ENCODE results near the gene ART4. TPM values are rescaled to one million over a fixed set of nuclear protein-coding genes. Genes with fewer than 3 reads are reported as not detected.

Gene ART4
- total RNA-seq, 1 donor from 2014 or later, result 5.0 TPM

DNA sequence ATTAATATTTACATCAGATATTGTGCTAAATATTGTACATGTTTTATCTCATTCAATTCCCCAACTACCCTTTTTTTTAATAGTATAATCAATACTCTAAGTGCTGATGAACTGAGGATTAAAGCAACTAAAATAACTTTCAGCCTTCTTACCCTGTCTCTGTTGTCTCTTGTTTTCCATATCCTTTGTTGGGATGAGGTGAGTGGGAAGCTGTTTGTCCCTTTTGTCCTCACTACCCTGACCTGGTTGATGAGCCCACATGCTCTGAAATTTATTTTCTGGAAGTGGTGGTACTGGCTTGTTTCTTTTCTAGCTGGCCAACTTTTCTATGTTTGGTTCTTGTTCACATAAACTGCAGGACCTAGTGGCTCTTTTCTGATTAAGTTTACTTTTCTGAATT is 9.6 kb upstream of the ART4 start:
- Histone ChIP-seq H3K4me1 (peaks cover 20% of the 10 kb centered on the region), H3K9me3 (replicated peaks) (peaks cover 15% of the 10 kb centered on the region), H3K36me3 (no peaks in the 10 kb centered on the region), H3K27ac (replicated peaks) (no peak overlapping the region), H3K27me3 (ENCODE audit: low read depth) (no peaks in the 10 kb centered on the region), H3K4me3 (no peak overlapping the region)
- TF ChIP-seq, protein P1, sequence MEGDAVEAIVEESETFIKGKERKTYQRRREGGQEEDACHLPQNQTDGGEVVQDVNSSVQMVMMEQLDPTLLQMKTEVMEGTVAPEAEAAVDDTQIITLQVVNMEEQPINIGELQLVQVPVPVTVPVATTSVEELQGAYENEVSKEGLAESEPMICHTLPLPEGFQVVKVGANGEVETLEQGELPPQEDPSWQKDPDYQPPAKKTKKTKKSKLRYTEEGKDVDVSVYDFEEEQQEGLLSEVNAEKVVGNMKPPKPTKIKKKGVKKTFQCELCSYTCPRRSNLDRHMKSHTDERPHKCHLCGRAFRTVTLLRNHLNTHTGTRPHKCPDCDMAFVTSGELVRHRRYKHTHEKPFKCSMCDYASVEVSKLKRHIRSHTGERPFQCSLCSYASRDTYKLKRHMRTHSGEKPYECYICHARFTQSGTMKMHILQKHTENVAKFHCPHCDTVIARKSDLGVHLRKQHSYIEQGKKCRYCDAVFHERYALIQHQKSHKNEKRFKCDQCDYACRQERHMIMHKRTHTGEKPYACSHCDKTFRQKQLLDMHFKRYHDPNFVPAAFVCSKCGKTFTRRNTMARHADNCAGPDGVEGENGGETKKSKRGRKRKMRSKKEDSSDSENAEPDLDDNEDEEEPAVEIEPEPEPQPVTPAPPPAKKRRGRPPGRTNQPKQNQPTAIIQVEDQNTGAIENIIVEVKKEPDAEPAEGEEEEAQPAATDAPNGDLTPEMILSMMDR (IDR thresholded peaks at IDR 0.05; ENCODE audit: borderline replicate concordance), result no peak
- no peak for DNase-seq
- intact Hi-C loops (cut with micrococcal nuclease), result no loop called here

DNA sequence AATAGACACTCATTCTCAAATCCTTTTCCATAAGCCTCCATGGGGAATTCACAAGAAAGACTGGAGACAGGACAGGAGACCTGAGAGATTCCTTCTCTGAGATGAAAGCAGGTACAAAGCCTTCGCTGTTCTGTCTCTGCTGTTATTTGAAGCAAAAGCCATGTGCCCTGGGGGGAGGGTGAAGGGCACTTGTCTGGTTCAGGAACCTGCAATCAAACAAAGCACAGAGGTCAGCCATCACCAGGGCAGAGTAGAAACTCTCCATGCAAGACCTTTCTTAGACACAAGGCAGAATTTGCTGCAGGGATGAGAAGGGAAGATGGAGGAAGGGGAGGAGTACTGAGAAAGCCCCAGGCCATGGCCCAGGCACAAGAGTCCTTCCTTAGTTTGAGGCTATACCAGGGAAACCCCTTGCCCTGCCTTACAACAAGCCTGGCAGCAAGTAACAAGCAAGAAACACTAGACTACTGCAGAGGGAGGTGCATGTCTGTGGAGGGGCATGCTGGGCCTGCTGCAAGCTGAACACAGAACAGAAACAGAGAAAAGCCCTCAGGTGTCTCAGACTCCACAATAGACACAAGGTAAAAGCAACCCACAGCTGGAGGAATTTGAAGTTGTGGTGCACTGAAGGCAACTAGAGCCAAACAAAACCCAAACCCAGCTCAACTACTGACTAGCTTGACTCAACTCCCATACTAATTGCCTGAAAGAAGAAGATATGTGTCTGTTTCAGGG is 7.8 kb upstream of the ART4 start:
- no peak overlapping the region for H3K4me3 ChIP-seq
- H3K27ac ChIP-seq (replicated peaks), result no peak overlapping the region
- intact Hi-C loops (cut with micrococcal nuclease), result no loop called here
- H3K9me3 ChIP-seq (replicated peaks), result peaks cover 2% of the 10 kb centered on the region
- H3K36me3 ChIP-seq, result no peaks in the 10 kb centered on the region
- no peaks in the 10 kb centered on the region for H3K27me3 ChIP-seq (ENCODE audit: low read depth)
- TF ChIP-seq, protein P1 (IDR thresholded peaks at IDR 0.05; ENCODE audit: borderline replicate concordance), result no peak
- no peak for DNase-seq
- peaks cover 38% of the 10 kb centered on the region for H3K4me1 ChIP-seq

DNA sequence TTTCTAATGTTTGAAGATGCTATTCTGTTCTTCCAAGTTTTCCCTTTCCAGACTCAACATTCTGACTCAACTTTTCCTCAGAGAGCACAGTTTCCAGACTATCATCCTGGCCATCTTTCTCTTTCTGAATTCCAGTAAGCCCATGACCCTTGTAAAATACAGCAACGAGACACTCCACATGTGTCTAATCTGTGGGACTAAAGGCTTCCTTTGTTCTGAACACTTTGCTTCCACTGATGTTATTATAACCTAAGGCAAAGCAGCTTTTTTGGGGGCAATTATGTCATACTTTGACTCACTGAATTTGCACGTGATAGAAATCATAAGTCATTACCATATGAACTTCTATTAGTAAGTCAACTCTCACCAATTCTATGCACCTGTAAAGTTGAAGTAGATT is 6.3 kb upstream of the ART4 start:
- TF ChIP-seq, protein P1 (IDR thresholded peaks at IDR 0.05; ENCODE audit: borderline replicate concordance), result no peak
- DNase-seq, result no peak
- H3K27me3 ChIP-seq (ENCODE audit: low read depth), result no peaks in the 10 kb centered on the region
- no peaks in the 10 kb centered on the region for H3K9me3 ChIP-seq (replicated peaks)
- no peak overlapping the region for H3K4me3 ChIP-seq
- H3K4me1 ChIP-seq, result peaks cover 48% of the 10 kb centered on the region
- no peaks in the 10 kb centered on the region for H3K36me3 ChIP-seq
- H3K27ac ChIP-seq (replicated peaks), result peak overlapping the region; percentile 59
- intact Hi-C loops (cut with micrococcal nuclease), result loop anchor here (5.0 kb wide), 1 partner anchor 33 kb away; no protein-coding TSS in a partner anchor

DNA sequence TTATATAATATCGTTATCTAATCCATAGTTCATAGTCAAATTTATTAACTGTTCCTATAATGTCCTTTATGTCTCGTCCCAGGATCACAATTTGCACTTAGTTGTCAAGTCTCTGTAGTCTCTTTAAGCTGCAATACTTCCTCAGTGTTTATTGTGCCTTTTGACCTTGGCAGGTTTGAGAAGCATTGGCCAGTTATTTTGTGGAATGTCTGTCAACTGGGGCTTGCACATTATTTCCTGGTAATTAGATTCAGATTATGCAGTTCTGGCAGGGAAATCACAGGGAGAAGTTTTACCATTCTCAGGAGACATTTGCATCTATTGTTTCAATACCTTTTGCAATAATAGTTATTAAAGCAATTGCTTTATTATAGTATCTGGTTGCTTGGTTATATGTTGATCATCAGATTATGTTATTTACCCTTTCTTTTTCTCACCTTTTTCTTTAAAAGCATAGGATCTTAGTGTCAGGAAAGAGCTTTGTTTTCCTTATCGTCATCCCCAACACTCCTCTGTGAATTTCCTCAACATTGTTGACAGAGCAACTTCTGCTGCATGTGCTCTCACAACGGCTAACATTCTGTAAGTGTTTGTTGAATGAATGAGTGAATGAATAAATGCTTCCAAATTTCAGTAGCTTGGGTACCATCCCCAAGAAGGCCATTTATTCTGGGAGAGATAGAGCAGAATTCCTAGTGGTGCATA is 3.7 kb upstream of the ART4 start:
- no peak for DNase-seq
- Histone ChIP-seq H3K9me3 (replicated peaks) (no peaks in the 10 kb centered on the region), H3K27me3 (ENCODE audit: low read depth) (no peaks in the 10 kb centered on the region), H3K4me1 (peaks cover 62% of the 10 kb centered on the region), H3K27ac (replicated peaks) (peak overlapping the region; percentile 85), H3K4me3 (no peak overlapping the region), H3K36me3 (no peaks in the 10 kb centered on the region)
- intact Hi-C loops (cut with micrococcal nuclease), result loop anchor here (5.0 kb wide), 1 partner anchor 35 kb away; no protein-coding TSS in a partner anchor
- TF ChIP-seq, protein P1 (IDR thresholded peaks at IDR 0.05; ENCODE audit: borderline replicate concordance), result no peak

DNA sequence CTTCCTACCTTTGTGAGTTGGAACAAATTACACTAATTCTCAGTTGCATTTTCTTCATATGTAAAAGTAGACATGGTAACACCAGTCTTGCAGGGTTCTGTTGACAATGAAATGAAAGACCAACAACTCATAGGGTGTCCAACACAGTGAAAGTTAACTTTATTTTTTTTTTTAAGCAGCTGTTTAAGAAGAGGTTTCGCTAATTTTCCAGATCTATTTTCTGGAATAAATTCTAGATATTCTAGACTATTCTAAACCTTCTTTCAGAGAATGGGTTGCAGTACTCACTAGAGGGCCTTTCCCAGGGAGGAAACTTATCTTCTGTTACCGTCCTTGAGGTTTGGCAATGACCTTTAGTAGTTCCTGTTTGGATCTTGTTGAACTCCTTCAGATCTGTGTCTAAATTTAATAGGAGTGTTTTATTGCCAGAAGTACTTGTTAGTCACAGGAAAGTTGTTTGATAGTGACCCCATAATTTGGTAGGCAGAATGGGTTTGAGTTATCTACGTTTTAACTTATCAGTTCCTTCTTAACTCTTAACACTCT is 2.8 kb upstream of the ART4 start:
- intact Hi-C loops (cut with micrococcal nuclease), result loop anchor here (5.0 kb wide), 1 partner anchor 36 kb away; no protein-coding TSS in a partner anchor
- H3K4me1 ChIP-seq, result peaks cover 71% of the 10 kb centered on the region

More for the DNA sequence above, 2.8 kb upstream of the ART4 start:
- Histone ChIP-seq H3K27ac (replicated peaks) (peak overlapping the region; percentile 85), H3K27me3 (ENCODE audit: low read depth) (no peaks in the 10 kb centered on the region), H3K9me3 (replicated peaks) (no peaks in the 10 kb centered on the region), H3K4me3 (no peak overlapping the region), H3K36me3 (no peaks in the 10 kb centered on the region)
- no peak for DNase-seq
- TF ChIP-seq, protein P1 (IDR thresholded peaks at IDR 0.05; ENCODE audit: borderline replicate concordance), result no peak

Measured in left ventricle myocardium inferior (tissue), 1 donor.